GM12878 (cell line): ENCODE results near the gene TCP11L2. TPM values are rescaled to one million over a fixed set of nuclear protein-coding genes. Genes with fewer than 3 reads are reported as not detected.

Experiments used
- CBFB ChIP-seq: IDR thresholded peaks from 2 replicates; pipeline ENCODE4 v1.6.1; 2016; ENCODE audit warnings: antibody characterized with exemption, low read depth
- CEBPB ChIP-seq, 2 experiments: fragments of 150-350 bp in 1 of 2; IDR thresholded peaks; 2 replicates each; pipeline ENCODE4 v1.6.1; 2012 to 2014; ENCODE audit warnings: low read depth in 2 of 2, low read length in 2 of 2, borderline replicate concordance in 1 of 2, inconsistent platforms in 1 of 2
- FOS ChIP-seq: IDR thresholded peaks from 3 replicates; pipeline ENCODE4 v1.6.1; 2011; ENCODE audit warnings: borderline replicate concordance; ENCODE audit not compliant: insufficient read length; ENCODE audit errors: extremely low read depth
- IRF3 ChIP-seq: fragments of 450-650 bp; IDR thresholded peaks from 2 replicates; pipeline ENCODE4 v1.6.1; 2014; ENCODE audit warnings: mild to moderate bottlenecking
- MAX ChIP-seq: IDR thresholded peaks from 2 replicates; pipeline ENCODE4 v1.6.1; 2012; ENCODE audit warnings: low read depth, low read length, improper control_type of control experiment
- MEF2B ChIP-seq: fragments of 450-650 bp; IDR thresholded peaks from 2 replicates; pipeline ENCODE4 v1.6.1; 2018; ENCODE audit warnings: mild to moderate bottlenecking, moderate library complexity; ENCODE audit not compliant: partially characterized antibody, poor library complexity, severe bottlenecking
- MYB ChIP-seq: fragments of 150-350 bp; IDR thresholded peaks from 2 replicates; pipeline ENCODE4 v1.6.1; 2014; ENCODE audit warnings: mild to moderate bottlenecking, low read depth, low read length, borderline replicate concordance
- RFX5 ChIP-seq: IDR thresholded peaks from 2 replicates; pipeline ENCODE4 v1.6.1; 2011; ENCODE audit warnings: low read depth, low read length, improper control_type of control experiment
- SIN3A ChIP-seq: IDR thresholded peaks from 2 replicates; pipeline ENCODE4 v1.6.1; 2012; ENCODE audit warnings: low read depth, low read length, improper control_type of control experiment
- SKIL ChIP-seq: fragments of 450-650 bp; IDR thresholded peaks from 2 replicates; pipeline ENCODE4 v1.6.1; 2017; ENCODE audit warnings: mild to moderate bottlenecking, low read depth, inconsistent platforms; ENCODE audit not compliant: poor library complexity, severe bottlenecking
- SUPT20H ChIP-seq: IDR thresholded peaks from 2 replicates; pipeline ENCODE4 v1.6.1; 2011; ENCODE audit warnings: low read depth, mild to moderate bottlenecking, low read length, moderate library complexity, borderline replicate concordance; ENCODE audit not compliant: control insufficient read depth
- TBL1XR1 ChIP-seq: IDR thresholded peaks from 2 replicates; pipeline ENCODE4 v1.6.1; 2012; ENCODE audit warnings: low read depth, low read length, improper control_type of control experiment
- TCF12 ChIP-seq: IDR thresholded peaks from 2 replicates; pipeline ENCODE4 v1.6.1; 2011; ENCODE audit warnings: low read depth, mild to moderate bottlenecking, low read length
- ZBED1 ChIP-seq: IDR thresholded peaks from 2 replicates; pipeline ENCODE4 v1.6.1; 2016; ENCODE audit warnings: borderline replicate concordance
- ZBTB11 ChIP-seq: fragments of 450-650 bp; formaldehyde crosslinking; IDR thresholded peaks from 2 replicates; pipeline ENCODE4 v1.5.0; 2022; ENCODE audit warnings: mild to moderate bottlenecking, missing genetic modification characterization
- ZBTB40 ChIP-seq: fragments of 450-650 bp; IDR thresholded peaks from 2 replicates; pipeline ENCODE4 v1.6.1; 2016; ENCODE audit warnings: mild to moderate bottlenecking, moderate library complexity, borderline replicate concordance
- ZNF384 ChIP-seq: IDR thresholded peaks from 2 replicates; pipeline ENCODE4 v1.6.1; 2012; ENCODE audit warnings: low read depth, mild to moderate bottlenecking, low read length, improper control_type of control experiment, borderline replicate concordance
- polyA plus RNA-seq, 11 experiments: library from polyadenylated mRNA; depleted of rRNA in 4 of 11; unstranded in 6 of 11; stranded (reverse) in 5 of 11; fragments of >200 nt; fragmentation: Nextera tagmentation in 4 of 11; fragmentation: Illumina TruSeq in 1 of 11; extraction: Ambion mirVana in 4 of 11; extraction: Trizol in 1 of 11; gene quantifications; 1 replicate in 1 of 11; 2 replicates in 10 of 11; pipeline versions ENCODE4 v1.2.1 to v1.2.3, GENCODE V29; 2011 to 2016; ENCODE audit warnings: inconsistent platforms in 2 of 11, missing spikeins in 2 of 11, low read depth in 1 of 11
- total RNA-seq, 4 experiments: library from RNA; depleted of rRNA in 3 of 4; stranded (reverse); fragments of >200 nt in 3 of 4; fragmentation: Illumina TruSeq in 1 of 4; extraction: Trizol in 1 of 4; gene quantifications; 2 replicates each; pipeline versions ENCODE4 v1.2.1 to v1.2.3, GENCODE V29; 2013 to 2021

TCP11L2 gene
- total and polyA plus RNA-seq, 10 of the 15 experiments (the other 5 are each of a cell fraction or from before 2014, with no cell fraction given), result 0.18 to 5.0 (median 0.90) TPM

GRCh38 chr12:106357549-106358395 is 55.2 kb downstream of the TCP11L2 start, which contains the start of gene POLR3B (continued):
- TF ChIP-seq ZBTB11 (CRISPR knock-in tag), result peak; percentile 93
- TF ChIP-seq ZBTB40, result peak; percentile 96
- no peak for TF ChIP-seq SUPT20H
- 0 out of 2 replicates have a peak, but pooled peaks have one; percentile 26 for TF ChIP-seq ZNF384
- peak; percentile 87 for TF ChIP-seq CBFB
- TF ChIP-seq IRF3, result no peak
- TF ChIP-seq SIN3A, result peak; percentile 92
- TF ChIP-seq ZBED1, result 0 out of 2 replicates have a peak, but pooled peaks have one; percentile 73
- no peak for TF ChIP-seq MYB
- peak; percentile 64 for TF ChIP-seq MEF2B
- peak; percentile 68; the same call in 1 of the 2 replicates for TF ChIP-seq TBL1XR1
- peak; percentile 64; the same call in 1 of the 2 replicates for TF ChIP-seq RFX5
- TF ChIP-seq CEBPB (IDR thresholded peaks at IDR 0.05; ENCODE audit: borderline replicate concordance in 1 of 2, low read depth in 2 of 2, low read length in 2 of 2), result no peak
- TF ChIP-seq SKIL, result peak; percentile 50
- TF ChIP-seq TCF12, result peak; percentile 72
- no peak for TF ChIP-seq FOS
- peak; percentile 81 for TF ChIP-seq MAX
